NB4 (cell line): ENCODE results near the gene TRIM68.

Source experiments
- DNase-seq: peaks from one replicate; pipeline ENCODE4 v3.0.0; 2010; ENCODE audit warnings: low read depth
- H3K4me3 ChIP-seq: one replicate; pipeline ENCODE4 v1.5.1; 2011; ENCODE audit warnings: mild to moderate bottlenecking, low read depth, low read length, moderate library complexity
- CTCF ChIP-seq: IDR thresholded peaks from one replicate; pipeline ENCODE4 v1.5.1; 2012; ENCODE audit warnings: low read depth, low read length
- MAX ChIP-seq: IDR thresholded peaks from 2 replicates; pipeline ENCODE4 v1.6.1; 2011; ENCODE audit warnings: low read depth, low read length
- MYC ChIP-seq: IDR thresholded peaks from 2 replicates; pipeline ENCODE4 v1.6.1; 2011; ENCODE audit warnings: low read depth, low read length
- POLR2A ChIP-seq: IDR thresholded peaks from 2 replicates; pipeline ENCODE4 v1.6.1; 2011; ENCODE audit warnings: mild to moderate bottlenecking; ENCODE audit not compliant: insufficient read length; ENCODE audit errors: extremely low read depth

The TRIM68 gene

GRCh38 chr11:4576880-4577279 is 31.2 kb downstream of the TRIM68 start:
- no peak for DNase-seq
- H3K4me3 ChIP-seq = no peak overlapping the region
- TF ChIP-seq POLR2A (no peak), CTCF (no peak), MYC (no peak), MAX (no peak)

GRCh38 chr11:4569075-4569474 is 39.0 kb downstream of the TRIM68 start:
- no peak overlapping the region for H3K4me3 ChIP-seq
- no peak for DNase-seq
- no peak for TF ChIP-seq CTCF
- no peak for TF ChIP-seq MAX
- no peak for TF ChIP-seq MYC
- TF ChIP-seq POLR2A = no peak

- DNase-seq = no peak
- H3K4me3 ChIP-seq = no peak overlapping the region
- no peak for TF ChIP-seq MAX
- no peak for TF ChIP-seq MYC
- TF ChIP-seq CTCF = no peak
- no peak for TF ChIP-seq POLR2A
These were observed 42.7 kb downstream of the TRIM68 start for GRCh38 chr11:4565371-4565770.

GRCh38 chr11:4560467-4560866 is 47.6 kb downstream of the TRIM68 start:
- DNase-seq = no peak
- no peak overlapping the region for H3K4me3 ChIP-seq
- no peak for TF ChIP-seq CTCF
- TF ChIP-seq MAX = no peak
- TF ChIP-seq POLR2A = no peak
- TF ChIP-seq MYC = no peak

GRCh38 chr11:4559527-4560440 is 48.2 kb downstream of the TRIM68 start:
- no peak for DNase-seq
- H3K4me3 ChIP-seq = no peak overlapping the region
- TF ChIP-seq CTCF (no peak), MYC (no peak), POLR2A (no peak)
